Mononuclear cell (primary cell): ENCODE data around the gene SERPINA12. TPM values are rescaled to one million over a fixed set of nuclear protein-coding genes. Genes with fewer than 3 reads are reported as not detected.

ENCODE experiments used
- H3K27me3 ChIP-seq: 2 replicates; pipeline ENCODE4 v1.6.0; 2011; ENCODE audit warnings: low read length, control low read depth; ENCODE audit not compliant: insufficient read depth
- H3K4me1 ChIP-seq: 2 replicates; pipeline ENCODE4 v1.5.1; 2011; ENCODE audit warnings: mild to moderate bottlenecking, low read length, control low read depth; ENCODE audit not compliant: insufficient read depth
- H3K4me3 ChIP-seq: 2 replicates; pipeline ENCODE4 v1.5.1; 2011; ENCODE audit warnings: mild to moderate bottlenecking, low read length, moderate library complexity
- H3K9me3 ChIP-seq: 2 replicates; pipeline ENCODE4 v1.5.1; 2011; ENCODE audit warnings: low read depth, mild to moderate bottlenecking, control low read depth, low read length
- total RNA-seq: library from RNA; depleted of rRNA; stranded (reverse); fragments of >200 nt; gene quantifications from one replicate; pipeline ENCODE4 v1.2.3, GENCODE V29; 2012

SERPINA12 gene
- total RNA-seq, 1 donor: not detected

DNA sequence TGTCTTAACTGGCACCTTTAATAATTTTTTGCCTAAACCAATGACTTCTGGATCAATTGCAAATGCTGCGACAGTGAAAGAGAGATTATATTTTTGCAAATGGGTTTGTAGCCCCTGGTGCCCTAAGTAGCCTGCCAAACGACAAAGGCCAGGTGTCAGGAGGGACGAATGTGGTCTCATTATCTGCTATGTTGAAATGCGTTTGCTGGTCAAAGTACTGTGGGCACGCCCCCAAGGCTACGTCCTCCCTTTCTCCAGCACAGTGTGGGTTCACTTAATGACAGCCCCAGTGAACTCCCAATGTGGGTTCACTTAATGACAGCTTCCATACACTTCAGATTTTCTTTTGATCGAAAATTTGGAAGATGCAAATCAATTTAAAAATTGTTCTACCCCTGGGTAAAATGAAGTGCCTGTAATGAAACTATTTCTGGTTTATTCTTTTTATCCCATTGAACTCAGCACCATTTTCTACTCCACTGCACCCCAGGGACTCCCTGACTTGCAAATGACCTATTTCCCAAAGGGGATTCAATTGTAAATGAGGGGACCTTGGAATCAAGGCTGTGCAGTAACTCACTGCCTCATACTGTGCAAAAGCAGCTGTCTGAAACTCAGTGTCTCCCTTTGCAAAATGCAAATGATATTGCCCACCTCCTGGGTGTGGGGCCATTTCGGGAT is 58.0 kb downstream of the SERPINA12 start:
- H3K9me3 ChIP-seq: no peaks in the 10 kb centered on the region
- peaks cover 5% of the 10 kb centered on the region for H3K27me3 ChIP-seq
- no peak overlapping the region for H3K4me3 ChIP-seq
- H3K4me1 ChIP-seq: no peaks in the 10 kb centered on the region

- Histone ChIP-seq H3K4me1 (no peaks in the 10 kb centered on the region), H3K27me3 (peaks cover 5% of the 10 kb centered on the region), H3K4me3 (no peak overlapping the region), H3K9me3 (no peaks in the 10 kb centered on the region)
Observed at GRCh38 chr14:94450722-94451090, 58.6 kb downstream of the SERPINA12 start.

DNA sequence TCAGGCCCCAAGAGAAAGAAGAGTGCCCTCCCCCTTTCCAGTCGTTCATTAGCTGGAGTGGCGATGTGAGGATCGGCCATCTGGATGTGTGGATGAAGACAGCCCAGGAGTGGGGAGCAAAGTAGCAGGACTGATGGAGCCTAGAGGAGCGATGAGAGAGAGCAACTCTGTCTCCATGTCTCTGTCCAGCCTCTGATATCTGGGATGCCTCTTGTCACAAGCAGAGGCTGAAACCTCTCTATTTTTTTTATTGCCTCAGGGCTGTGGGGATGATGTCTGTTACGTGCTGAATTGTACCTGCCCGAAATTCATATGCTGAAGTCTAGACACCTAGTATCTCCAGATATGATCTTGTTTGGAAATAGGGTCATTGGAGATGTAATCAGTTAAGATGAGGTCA is 59.3 kb downstream of the SERPINA12 start:
- H3K4me3 ChIP-seq: no peak overlapping the region
- H3K27me3 ChIP-seq: peaks cover 5% of the 10 kb centered on the region
- H3K4me1 ChIP-seq: no peaks in the 10 kb centered on the region
- no peaks in the 10 kb centered on the region for H3K9me3 ChIP-seq

GRCh38 chr14:94448071-94448808 is 61.0 kb downstream of the SERPINA12 start:
- Histone ChIP-seq H3K27me3 (peaks cover 3% of the 10 kb centered on the region), H3K9me3 (no peaks in the 10 kb centered on the region), H3K4me1 (no peaks in the 10 kb centered on the region), H3K4me3 (no peak overlapping the region)

DNA sequence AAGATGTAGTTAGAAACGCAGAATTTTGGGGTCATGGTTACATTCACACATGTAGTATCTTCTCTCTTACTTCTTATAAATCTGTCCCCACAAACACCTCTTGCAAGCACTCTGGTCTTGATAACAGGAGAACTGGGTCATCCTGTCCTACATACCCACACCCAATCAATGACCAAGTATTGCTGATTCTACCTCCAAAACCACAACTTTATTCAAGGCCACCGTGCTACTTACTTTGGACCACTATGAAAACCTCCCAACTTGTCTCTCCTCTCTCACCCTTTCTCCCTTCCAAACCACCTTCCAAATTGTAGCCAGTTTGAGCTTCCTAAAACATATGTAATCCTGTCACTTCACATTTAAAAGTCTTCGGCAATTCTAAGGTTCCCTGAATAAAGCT is 62.1 kb downstream of the SERPINA12 start:
- peaks cover 3% of the 10 kb centered on the region for H3K27me3 ChIP-seq
- H3K4me3 ChIP-seq: no peak overlapping the region
- no peaks in the 10 kb centered on the region for H3K4me1 ChIP-seq
- H3K9me3 ChIP-seq: no peaks in the 10 kb centered on the region

- H3K4me3 ChIP-seq: no peak overlapping the region
- no peaks in the 10 kb centered on the region for H3K9me3 ChIP-seq
- H3K4me1 ChIP-seq: no peaks in the 10 kb centered on the region
- peaks cover 3% of the 10 kb centered on the region for H3K27me3 ChIP-seq
Observed at GRCh38 chr14:94446126-94446525, 63.1 kb downstream of the SERPINA12 start.

- Histone ChIP-seq H3K27me3 (no peaks in the 10 kb centered on the region), H3K4me1 (no peaks in the 10 kb centered on the region), H3K9me3 (no peaks in the 10 kb centered on the region), H3K4me3 (no peak overlapping the region)
Observed at GRCh38 chr14:94445003-94445402, 64.3 kb downstream of the SERPINA12 start.

GRCh38 chr14:94441531-94442205 is 67.6 kb downstream of the SERPINA12 start:
- no peaks in the 10 kb centered on the region for H3K9me3 ChIP-seq
- no peaks in the 10 kb centered on the region for H3K27me3 ChIP-seq
- H3K4me1 ChIP-seq: no peaks in the 10 kb centered on the region
- H3K4me3 ChIP-seq: no peak overlapping the region

- Histone ChIP-seq H3K9me3 (no peaks in the 10 kb centered on the region), H3K4me3 (no peak overlapping the region), H3K4me1 (no peaks in the 10 kb centered on the region), H3K27me3 (no peaks in the 10 kb centered on the region)
Observed at GRCh38 chr14:94441130-94441529, 68.1 kb downstream of the SERPINA12 start.

DNA sequence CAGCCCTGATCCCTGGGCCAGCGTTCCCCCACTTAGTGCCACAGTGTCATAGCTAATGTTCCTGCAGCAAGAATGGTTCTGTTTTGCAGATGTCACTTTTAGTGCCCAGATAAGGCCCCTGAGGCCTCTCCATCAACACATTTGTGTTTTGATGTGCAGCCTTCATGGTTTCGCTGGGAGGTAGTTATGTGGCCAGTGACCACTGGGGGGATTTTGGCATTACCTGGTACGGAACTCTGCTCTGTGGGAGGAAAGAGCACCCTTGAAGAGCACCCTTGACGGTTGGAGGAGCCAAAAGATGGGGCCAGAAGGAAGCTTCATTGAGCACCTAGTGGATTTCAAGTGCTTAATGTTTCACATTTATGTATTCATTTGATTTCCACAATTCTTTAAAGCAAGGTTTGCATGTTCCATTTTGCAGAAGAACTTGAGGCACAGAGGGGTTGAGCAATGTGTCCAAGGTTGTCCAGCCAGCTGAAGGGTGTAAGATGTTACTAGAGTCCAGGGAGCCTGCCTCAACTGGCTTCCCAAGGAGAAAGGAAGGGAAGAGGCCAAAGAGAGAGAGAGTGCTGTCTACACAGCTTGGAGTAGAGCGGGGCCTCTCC is 69.7 kb downstream of the SERPINA12 start:
- no peaks in the 10 kb centered on the region for H3K4me1 ChIP-seq
- H3K27me3 ChIP-seq: peaks cover 5% of the 10 kb centered on the region
- H3K9me3 ChIP-seq: no peaks in the 10 kb centered on the region
- H3K4me3 ChIP-seq: no peak overlapping the region

Other genes starting within 250 kb of the SERPINA12 start
- not detected for gene SERPINA10, start 216.2 kb downstream of the SERPINA12 start, total RNA-seq
- gene SERPINA6, start 186.1 kb downstream of the SERPINA12 start, total RNA-seq: not detected
- 0.21 TPM for gene SERPINA2, start 142.8 kb downstream of the SERPINA12 start, total RNA-seq
- gene SERPINA1, start 120.9 kb downstream of the SERPINA12 start, total RNA-seq: 453 TPM
- not detected for gene SERPINA11, start 56.7 kb downstream of the SERPINA12 start, total RNA-seq
- gene SERPINA9, start 33.3 kb downstream of the SERPINA12 start, total RNA-seq: not detected
- gene SERPINA4, start 52.0 kb upstream of the SERPINA12 start, total RNA-seq: 0.10 TPM
- not detected for gene SERPINA5, start 72.0 kb upstream of the SERPINA12 start, total RNA-seq
- gene SERPINA3, start 102.9 kb upstream of the SERPINA12 start, total RNA-seq: not detected